HG02938 (cell line): ENCODE measurements around the gene MYO15B.

ENCODE experiments used
- ATAC-seq: cut with Tn5 transposase; IDR thresholded peaks from one replicate; pipeline ENCODE4 v1.9.1; 2021; ENCODE audit warnings: mild to moderate bottlenecking, moderate library complexity; ENCODE audit not compliant: unreplicated experiment

The MYO15B gene

DNA sequence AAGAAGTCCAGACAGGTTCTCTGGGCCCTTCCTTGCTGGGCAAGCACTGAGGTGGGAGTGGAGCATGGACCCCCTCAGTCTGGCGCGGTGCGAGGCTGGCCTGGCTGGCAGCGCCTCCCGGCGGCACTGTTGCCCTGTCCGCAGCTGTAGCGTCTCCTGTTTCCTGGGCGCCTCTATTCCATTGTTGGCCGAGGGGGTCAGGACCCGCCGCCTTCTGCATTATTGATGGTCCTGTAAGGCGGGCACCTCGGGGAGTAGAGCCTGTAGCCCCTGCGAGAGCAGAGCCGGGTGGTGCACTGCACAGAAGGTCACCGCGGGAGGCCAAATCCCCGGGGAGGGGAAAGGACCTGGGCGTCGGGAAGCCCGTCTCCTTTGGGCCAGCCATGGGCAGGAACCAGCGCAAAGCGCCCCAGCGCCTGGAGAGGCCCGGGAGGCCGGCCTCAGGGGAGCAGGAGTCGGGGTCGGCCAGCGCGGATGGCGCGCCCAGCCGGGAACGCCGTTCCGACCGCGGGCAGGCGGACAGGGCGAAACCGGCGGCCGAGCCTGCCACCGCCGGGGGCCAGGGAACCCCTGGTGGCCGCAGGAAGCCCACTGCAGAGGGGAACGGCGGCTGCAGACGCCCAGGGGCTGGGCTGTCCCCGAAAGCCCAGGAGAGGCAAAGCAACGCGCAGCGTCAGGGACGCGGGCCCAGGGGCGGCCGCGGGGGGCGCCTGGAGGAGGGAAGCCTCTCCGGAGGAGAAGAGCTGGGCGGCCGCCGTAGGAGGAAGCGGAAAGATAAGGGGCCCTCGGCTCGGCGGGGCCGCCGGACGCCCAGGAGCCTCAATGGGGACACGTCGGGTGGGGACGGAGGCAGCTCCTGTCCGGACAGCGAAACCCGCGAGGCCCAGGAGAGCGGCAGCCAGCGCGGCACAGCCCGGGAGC, at the start of gene MYO15B:
TSS of gene MYO15B (plus strand) at position 126 of the 921 bp plus-strand sequence. CDS start at position 384, 258 bp downstream.
- ATAC-seq = no peak

DNA sequence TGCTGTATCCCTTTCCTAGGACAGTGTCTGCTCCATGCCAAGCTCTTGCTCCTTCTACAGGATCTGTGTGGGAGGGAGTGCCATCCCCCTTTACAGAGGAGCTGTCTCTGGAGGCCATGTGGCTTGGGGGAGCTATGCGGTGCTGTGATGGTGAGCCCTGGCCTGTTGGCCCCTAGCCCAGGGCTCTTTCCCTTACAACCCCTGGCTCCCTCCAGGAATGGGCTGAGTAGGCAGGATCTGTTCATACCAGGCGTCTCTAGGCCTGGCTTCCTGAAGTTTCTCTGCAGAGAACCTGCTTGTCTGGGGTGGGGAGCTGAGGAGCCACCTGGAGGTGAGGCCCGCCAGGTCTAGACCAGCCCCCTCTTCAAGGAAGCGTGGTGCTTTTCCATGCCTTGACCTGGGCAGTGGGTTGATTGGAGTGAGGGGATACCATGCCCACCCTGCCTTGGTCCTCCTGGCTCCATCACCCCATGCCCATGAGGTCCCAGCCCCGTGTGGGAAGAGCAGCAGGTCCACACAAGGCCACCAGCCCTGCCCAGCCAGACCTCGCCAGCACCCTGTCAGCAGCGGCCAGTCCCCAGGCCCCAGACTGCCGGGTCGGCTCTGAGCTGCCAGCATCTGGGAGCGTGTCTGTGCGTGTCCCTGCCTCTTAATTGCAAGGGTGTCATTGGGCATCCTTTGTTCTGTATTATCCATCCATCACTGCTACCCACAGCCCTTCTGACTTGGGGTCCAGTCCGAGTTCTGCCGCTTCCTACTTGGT, 47.5 kb upstream of the MYO15B start:
- ATAC-seq = no peak

DNA sequence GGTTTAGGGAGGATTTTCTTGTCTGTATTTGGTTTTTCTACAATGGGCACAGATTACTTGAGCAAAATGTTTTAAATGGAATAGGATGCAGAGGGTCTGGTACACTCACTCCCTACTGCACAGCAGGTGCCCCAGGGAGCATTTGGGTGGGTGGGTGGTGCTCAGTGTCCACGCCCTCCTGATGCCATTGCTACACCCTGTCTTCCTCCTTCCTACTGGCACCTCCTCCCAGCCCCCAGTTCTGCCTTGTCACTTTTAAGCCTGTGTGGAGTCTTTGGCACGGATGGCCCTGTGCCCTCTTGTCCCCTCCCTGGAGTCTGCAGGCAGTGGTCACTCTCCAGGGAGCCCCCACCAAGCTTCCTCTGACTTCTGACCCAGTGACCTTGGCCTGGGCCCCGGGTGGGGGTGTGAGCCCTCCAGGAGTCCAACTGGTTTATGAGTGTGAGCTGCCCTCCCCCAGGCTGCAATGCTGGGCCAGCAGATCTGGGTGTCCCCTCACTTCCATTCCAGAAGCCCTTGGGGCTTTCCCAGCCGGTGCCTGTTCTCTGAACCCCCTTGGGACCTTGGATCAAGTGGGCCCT, 46.6 kb upstream of the MYO15B start:
- no peak for ATAC-seq

DNA sequence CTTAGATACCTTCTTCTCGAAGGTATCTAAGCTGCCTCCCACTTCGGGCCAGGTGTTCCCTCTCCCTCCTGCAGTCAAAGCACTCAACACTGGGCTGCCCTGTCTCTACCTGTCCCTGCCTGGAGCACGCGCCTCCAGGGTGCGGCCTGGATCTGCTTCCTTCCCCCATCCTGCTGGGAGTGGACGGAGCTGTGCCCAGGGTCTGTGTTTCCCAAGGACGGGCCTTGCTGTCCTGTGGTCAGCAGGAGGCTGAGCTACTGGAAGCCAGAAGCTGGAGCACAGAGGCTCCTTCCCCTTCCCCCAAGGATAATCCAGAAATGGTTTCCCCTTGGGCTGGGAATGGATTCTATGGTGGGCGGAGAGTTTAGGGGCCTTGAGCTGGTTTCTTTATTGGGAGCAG, 45.4 kb upstream of the MYO15B start:
- no peak for ATAC-seq

DNA sequence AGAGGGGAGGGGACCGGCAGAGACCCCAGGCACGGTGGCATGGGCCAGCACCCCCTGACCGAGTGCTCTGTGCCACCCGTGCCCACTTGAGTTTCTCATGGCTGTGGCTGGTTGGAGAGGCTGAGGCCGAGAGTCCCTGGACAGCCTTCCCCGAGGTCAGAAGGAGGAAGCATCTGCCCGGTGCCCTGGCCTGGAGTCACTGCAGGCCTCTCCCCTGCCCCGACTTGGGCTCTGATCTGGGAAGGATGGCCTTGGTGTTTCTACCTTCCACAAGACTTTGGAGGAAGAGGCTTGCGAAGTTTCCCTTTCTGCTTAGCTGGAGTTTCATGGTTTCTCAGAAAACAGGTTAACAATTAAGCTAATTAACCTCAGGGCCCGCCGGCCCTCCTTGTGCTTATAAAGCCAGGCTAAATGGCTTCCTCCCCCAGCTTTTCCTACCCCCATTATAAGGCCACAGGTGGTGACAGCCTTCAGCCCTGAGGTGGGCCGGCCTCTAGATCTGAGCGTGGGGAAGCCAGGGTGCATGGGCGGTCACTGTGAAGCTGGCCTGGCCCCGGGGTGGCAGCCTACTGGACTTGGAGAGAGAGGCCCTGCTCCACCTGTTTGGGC, 44.8 kb upstream of the MYO15B start:
- no peak for ATAC-seq

DNA sequence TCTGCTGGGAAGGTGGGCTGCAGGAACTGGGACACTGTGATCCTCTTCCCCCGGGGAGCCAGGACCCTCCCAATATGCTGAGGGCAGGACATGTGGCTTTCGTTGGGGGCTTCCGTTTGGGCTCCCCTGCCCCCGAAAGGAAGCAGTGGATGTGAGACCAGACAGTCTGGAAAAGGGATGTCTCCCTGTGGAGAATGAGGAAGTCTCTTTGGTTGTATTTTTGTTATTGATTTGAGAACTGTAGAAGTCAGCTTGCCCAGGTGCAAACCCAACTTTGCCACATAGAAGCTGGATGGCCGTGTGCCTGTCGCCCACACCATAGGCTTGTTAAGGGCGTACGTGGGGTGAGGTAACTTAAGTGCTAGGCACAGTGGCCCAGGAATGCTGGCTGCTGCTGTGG, 43.4 kb upstream of the MYO15B start:
- no peak for ATAC-seq

DNA sequence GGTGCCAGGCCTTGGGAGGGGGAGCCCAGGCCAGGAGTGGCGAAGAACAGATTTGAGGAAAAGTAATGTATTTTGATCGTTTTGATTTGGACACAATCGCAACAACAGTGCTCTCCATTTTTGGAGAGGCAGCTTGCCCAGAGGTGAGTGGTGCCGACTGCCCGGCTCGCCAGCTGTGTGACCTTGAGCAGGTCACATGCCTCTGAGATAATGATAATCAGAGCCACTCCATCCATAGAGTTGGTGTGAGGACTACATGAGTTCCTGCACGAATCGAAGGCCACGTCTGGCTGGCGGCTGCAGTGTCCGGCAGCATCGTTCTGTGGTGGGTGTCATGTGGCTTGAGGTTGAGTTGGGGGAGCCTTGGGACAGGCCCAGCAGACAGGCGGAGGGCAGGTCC, 41.4 kb upstream of the MYO15B start:
- no peak for ATAC-seq

DNA sequence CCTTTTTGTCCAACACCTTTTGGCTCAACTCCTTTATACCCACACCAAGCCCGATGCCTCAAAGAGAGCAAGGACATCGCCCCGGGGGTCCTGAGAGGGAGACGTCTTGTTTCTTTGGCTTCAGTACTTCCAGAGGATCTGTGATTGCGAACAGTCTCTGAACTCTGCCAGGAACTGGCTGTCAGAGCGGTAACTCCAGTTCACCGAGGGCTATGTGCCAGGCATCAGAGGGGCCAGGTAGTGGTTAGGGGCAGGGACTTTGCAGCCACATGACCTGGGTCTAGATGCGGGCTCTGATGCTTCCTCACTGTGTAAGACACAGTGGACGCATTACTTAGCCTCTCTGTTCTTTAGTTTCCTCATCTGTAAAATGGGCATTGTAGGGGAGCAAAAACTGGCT, 40.5 kb upstream of the MYO15B start:
- no peak for ATAC-seq

DNA sequence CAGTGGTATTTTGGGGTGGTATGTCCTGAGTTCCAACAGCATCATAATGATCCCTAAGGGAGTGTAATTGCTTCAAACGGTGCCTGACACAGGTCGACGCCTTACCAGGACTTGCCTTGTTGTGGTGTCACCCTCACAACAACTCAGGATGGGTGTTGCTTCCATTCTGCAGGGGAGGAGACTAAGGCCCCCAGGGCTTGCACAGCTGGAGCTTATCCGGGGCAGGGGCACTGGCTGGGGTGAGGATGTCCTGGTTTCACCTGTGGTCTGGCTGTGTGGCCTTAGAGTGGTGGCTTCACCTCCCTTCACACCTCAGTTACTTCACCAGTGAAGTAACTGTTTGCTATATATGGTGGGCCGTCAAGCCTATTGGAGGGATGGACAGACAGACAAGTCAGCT, 38.8 kb upstream of the MYO15B start:
- ATAC-seq = no peak

DNA sequence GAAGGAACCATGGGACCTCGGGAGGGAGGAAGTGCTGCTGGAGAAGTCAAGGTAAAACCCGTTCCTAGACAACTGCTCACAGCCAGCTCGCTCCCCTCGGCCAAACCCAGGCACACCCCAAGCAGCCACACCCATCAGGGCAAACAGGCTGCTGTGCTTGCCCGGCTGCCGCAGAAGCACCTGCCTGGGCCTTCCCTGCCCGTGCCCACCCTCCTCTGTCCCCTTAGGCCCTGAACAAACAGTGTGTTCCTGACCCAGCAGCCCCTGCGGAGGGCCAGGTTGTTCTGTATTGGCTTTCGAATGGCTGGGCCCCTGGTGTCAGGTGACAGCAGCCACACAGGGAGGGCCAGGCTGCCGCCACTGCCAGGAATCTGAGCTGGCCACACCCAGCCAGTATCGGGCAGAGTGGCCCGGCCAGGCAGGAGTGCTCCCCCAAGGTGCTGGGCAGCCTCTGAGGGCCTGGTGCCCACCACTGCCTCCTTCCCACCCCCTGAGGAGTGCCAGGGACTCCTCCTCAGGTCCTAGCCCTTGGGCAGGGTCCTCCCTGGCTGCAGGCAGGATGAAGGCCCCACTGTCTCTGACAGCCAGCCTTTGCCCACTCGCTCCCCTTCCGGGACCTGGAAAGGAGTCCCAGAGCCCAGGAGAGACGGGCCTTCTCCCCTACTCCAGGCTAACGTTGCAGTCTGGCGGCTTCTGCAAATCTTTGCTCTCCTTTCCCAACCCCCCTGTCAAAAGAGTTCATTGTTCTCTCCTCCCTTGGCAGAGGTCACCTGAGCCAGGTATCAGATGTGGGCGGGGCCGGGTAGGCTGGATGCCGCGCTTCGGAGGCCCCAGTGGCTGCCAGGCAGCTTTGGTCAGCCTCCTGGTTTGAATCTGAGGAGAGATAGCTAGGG, 38.1 kb upstream of the MYO15B start:
- ATAC-seq = no peak

DNA sequence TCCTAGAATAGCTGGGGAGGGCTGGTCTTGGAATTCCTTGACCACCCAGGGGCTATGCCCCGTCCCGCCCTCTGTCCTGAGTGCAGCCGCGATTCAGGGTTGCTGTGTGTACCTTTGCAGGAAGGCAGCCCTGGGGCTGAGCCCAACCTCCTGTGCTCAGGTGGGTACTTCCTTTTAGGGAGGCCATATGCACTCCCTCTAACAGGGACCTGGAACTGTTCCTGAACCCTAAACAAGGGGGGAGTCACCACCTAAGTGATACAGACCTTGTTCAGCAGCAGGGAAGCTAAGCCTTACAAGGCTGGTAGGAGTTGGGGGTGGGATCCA, 37.5 kb upstream of the MYO15B start:
- no peak for ATAC-seq

DNA sequence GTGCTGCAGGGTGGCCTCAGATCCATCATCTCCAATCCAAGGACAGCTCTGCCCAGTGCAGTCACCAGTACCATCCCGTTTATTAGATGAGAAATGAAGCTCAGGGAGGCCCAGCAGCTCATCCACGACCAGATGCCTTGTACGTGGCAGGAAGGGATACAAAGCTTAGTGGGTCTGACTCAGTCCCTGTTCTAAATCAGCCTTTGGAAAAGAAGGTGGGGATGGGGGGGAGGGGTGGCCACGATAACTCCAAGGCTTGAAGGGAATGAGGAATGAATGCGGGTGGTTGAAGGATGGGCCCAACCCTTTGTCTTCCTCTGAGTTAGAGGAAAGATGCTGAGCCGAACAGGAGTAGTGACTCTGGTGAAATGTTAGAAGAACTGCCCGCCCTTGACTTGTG, 36.3 kb upstream of the MYO15B start:
- ATAC-seq = no peak

DNA sequence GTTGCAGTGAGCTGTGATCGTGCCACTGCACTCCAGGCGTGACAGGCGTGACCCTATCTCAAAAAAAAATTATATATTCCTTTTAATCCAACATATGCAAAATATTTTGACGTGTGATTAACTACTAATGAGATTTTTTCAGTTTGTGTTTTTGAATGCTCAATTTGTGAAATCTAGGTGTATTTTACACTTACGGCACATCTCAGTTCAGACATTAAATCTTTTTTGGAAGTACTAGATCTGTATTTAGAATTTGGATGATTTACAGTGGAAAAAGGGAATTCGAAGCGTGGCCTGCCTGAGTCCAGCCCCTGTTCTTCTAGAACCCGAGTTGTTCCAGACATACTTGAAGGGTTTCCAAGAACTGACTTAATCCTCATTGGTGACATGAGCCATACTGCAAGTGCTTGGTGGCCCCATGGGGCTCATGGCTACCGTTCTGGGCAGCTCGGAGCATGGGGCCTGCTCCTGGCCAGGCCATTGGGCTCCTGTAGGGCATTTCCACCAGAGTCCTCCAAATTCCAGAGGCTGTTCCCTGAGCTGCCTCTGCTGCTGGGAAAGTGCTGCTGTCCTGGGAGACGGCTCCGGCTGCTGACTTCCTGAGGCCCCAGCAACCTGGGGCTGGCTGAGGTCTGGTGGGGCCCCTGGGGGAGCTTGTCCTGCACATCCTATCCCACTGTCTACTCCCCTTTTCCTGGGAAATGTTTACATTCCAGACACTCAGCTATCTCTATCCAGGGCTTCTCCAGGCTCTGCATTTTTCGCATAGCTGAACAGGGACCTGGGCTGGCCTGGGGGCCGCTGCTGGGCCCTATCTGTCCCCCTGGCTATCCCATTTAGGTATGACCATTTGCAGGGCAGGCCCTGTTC, 34.9 kb upstream of the MYO15B start:
- no peak for ATAC-seq

DNA sequence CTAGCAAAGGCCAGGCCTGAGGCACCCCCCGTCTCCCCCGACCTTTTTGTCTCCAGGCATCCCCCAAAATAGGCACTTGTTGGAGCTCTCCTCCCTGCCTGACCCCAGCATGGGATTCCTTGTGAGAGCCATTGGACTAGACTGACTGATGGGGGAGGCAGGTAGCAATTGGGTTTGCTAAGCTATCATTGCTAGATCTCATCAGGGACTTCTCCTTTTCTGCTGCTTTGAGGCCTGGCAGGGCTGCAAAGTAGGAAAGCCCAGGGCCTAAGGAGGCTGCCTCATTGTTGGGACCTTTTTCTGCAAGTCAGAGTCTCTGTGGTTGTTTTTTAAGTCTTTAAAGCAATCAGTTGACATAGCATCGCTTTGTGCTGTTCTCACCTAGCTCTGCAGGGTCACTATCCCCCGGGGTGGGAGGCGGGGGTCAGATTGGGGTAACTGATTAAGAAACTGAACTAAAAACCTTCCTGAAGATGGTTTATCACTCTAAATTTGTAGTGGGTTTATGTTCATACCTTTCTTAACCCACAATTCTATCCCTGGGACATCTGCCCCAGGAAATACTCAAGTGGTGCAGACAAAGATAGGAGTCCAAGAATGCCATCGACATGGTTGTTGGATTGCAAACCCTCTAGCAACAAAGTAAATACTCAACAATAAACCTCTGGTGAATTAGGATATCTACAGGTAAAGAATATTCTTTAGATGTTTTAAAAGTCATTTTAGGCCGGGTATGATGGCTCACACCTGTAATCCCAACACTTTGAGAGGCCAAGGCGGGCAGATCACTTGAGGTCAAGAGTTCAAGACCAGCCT, 34.1 kb upstream of the MYO15B start:
- no peak for ATAC-seq

DNA sequence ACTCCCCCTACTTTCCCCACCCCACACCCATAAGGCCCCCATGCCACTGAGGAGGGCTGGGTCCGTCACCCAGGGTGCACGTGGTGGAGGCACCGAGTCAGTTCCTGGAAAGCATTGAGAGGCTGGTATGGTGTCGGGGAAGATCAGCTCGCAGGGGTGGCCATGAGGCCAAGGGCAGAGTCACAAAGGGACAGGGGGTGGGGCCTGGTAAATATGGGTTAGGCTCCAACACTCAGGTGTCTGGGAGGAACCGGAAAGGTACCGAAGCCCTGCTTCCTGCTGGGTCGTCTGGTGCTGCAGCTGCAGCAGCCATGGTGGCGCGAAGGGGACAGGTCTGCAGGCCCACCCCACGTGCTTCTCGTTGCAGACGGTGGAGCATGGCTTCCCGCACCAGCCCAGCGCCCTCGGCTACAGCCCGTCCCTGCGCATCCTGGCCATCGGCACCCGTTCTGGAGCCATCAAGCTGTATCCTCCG, 31.9 kb upstream of the MYO15B start:
- no peak for ATAC-seq

DNA sequence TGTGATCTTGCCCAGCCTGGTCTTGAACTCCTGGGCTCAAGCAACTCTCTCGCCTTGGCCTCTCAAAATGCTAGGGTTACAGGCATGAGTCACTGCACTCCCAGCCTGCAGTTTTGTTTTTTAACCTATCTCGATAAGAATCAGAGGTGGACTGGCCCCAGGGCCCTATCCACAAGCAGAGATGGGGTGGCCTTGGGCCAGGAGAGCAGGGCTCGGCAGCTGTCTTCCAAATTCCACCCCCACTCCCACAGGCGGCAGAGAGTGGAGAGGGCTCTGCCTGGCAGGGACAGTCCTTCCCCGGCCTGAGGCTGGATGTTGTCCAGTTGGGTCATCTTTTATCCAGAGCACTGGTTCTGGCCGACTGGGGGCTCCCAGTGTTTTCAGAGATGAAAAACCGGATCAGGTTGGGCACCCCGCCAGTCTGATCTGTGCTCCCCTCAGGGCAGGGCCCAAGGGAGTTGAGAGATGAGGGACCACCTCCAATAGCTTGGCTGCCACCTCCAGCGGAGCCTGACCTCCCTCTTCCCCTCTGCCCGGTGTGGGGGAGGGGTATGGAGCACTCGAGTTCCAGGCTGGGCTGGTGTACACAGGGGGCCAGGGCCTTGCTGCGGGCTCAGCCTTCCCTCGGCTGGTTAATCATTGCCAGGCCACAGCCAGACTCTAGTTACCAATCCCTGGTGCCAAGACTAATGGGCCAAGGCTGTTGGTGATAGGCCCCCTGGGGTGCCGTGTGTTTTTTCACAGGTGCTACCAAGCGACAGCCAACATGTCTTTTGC, 30.3 kb upstream of the MYO15B start:
- no peak for ATAC-seq

DNA sequence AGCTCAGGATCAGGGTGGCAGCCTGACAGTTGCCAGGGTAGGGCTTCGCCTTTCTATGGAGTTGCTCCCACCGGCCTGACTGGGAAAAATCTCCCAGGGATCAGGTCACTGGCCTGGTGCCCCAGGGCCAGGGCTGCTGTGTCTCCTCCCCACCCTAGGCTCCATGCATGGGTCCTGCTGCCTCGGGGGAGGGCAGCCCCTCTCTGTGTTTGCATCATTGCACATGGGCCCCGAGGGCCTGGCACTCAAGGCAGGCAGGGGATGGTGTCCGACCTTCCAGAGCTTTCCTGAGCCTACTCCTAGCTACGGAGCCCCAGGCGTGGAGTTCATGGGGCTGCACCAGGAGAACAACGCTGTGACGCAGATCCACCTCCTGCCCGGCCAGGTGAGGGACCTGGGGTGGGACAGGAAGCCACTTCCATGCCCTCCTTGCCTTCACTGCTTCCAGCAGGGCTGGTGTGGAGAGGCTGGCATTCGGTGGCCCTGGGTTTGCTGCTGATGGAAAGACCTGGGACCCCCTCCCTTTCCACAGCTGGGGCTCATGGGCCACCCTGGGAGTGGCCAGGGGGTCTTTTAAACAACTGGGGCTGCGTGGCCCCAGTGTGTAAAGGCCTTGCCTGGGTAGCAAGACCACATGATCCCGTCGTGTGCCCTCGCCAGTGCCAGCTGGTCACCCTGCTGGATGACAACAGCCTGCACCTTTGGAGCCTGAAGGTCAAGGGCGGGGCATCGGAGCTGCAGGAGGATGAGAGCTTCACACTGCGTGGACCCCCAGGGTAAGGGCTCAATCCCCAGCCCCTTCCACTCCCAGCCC, 29.5 kb upstream of the MYO15B start:
- no peak for ATAC-seq
